Measurements from ENCODE around the gene NUDT3. TPM values are rescaled to one million over a fixed set of nuclear protein-coding genes. Genes with fewer than 3 reads are reported as not detected.

Gene NUDT3
- total RNA-seq, 1 experiment from 2014 or later: 25.2 TPM

DNA sequence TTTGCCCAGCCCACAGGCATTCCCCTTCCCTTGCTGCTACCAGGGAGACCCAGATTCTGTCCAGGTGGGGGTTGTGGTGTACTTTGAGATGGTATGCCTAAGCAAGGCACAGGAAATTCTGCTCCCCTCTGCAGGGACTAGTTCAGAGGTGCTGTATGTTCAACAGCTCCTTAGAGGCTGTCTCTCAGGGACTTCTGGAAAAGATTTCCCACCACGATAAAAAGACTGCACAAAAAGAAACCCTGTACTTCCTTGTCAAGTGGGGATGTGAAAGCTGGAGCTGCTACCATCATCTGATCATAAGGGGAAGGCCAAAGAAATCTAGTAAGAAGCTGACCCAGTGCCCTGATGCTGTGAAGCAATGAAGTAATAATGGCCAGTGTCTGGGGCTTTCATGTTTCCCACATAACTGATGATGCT is 92.1 kb downstream of the NUDT3 start:
- H3K4me1 ChIP-seq (ENCODE audit: control insufficient read depth in 1 of 2, insufficient read depth in 2 of 2, low read length in 2 of 2): peaks cover 0 to 3% of the 10 kb centered on the region in 2 experiments; a peak in 2 of 4 replicates
- no peak overlapping the region for H2AFZ ChIP-seq (ENCODE audit: low read depth, low read length, poor library complexity, severe bottlenecking)
- no peak for TF ChIP-seq POLR2A (IDR thresholded peaks at IDR 0.05; ENCODE audit: borderline replicate concordance, extremely low read depth, insufficient read depth, insufficient read length)
- no peak for TF ChIP-seq ELF1 (IDR thresholded peaks at IDR 0.05; ENCODE audit: borderline replicate concordance, low read depth)
- TF ChIP-seq, protein P1, sequence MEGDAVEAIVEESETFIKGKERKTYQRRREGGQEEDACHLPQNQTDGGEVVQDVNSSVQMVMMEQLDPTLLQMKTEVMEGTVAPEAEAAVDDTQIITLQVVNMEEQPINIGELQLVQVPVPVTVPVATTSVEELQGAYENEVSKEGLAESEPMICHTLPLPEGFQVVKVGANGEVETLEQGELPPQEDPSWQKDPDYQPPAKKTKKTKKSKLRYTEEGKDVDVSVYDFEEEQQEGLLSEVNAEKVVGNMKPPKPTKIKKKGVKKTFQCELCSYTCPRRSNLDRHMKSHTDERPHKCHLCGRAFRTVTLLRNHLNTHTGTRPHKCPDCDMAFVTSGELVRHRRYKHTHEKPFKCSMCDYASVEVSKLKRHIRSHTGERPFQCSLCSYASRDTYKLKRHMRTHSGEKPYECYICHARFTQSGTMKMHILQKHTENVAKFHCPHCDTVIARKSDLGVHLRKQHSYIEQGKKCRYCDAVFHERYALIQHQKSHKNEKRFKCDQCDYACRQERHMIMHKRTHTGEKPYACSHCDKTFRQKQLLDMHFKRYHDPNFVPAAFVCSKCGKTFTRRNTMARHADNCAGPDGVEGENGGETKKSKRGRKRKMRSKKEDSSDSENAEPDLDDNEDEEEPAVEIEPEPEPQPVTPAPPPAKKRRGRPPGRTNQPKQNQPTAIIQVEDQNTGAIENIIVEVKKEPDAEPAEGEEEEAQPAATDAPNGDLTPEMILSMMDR (IDR thresholded peaks at IDR 0.05 in 2 of 3, conservative IDR thresholded peaks at IDR 0.05 in 1 of 3; ENCODE audit: borderline replicate concordance in 1 of 3, insufficient read depth in 1 of 3, low read depth in 2 of 3, low read length in 2 of 3): no peak
- TF ChIP-seq CEBPB (IDR thresholded peaks at IDR 0.05; ENCODE audit: low read depth): no peak
- no peak for TF ChIP-seq ATF3 (IDR thresholded peaks at IDR 0.05)
- no peak for TF ChIP-seq EGR1 (IDR thresholded peaks at IDR 0.05; ENCODE audit: low read depth)
- no peak for TF ChIP-seq EZH2 (IDR thresholded peaks at IDR 0.05)
- TF ChIP-seq TCF7L2 (IDR thresholded peaks at IDR 0.05; ENCODE audit: borderline replicate concordance, extremely low read depth, insufficient read depth, insufficient read length): no peak
- no peak for TF ChIP-seq EZH2phosphoT487 (IDR thresholded peaks at IDR 0.05; ENCODE audit: borderline replicate concordance)
- no peak for TF ChIP-seq SIN3A (IDR thresholded peaks at IDR 0.05; ENCODE audit: low read depth)
- TF ChIP-seq YY1 (IDR thresholded peaks at IDR 0.05; ENCODE audit: extremely low read depth, insufficient replicate concordance, low read depth, low read length): no peak
- TF ChIP-seq, protein P2, sequence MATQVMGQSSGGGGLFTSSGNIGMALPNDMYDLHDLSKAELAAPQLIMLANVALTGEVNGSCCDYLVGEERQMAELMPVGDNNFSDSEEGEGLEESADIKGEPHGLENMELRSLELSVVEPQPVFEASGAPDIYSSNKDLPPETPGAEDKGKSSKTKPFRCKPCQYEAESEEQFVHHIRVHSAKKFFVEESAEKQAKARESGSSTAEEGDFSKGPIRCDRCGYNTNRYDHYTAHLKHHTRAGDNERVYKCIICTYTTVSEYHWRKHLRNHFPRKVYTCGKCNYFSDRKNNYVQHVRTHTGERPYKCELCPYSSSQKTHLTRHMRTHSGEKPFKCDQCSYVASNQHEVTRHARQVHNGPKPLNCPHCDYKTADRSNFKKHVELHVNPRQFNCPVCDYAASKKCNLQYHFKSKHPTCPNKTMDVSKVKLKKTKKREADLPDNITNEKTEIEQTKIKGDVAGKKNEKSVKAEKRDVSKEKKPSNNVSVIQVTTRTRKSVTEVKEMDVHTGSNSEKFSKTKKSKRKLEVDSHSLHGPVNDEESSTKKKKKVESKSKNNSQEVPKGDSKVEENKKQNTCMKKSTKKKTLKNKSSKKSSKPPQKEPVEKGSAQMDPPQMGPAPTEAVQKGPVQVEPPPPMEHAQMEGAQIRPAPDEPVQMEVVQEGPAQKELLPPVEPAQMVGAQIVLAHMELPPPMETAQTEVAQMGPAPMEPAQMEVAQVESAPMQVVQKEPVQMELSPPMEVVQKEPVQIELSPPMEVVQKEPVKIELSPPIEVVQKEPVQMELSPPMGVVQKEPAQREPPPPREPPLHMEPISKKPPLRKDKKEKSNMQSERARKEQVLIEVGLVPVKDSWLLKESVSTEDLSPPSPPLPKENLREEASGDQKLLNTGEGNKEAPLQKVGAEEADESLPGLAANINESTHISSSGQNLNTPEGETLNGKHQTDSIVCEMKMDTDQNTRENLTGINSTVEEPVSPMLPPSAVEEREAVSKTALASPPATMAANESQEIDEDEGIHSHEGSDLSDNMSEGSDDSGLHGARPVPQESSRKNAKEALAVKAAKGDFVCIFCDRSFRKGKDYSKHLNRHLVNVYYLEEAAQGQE (IDR thresholded peaks at IDR 0.05; ENCODE audit: low read depth): no peak
- TF ChIP-seq ZNF274 (IDR thresholded peaks at IDR 0.05; ENCODE audit: low read depth, low read length): no peak
- no peak for TF ChIP-seq POLR2AphosphoS5 (IDR thresholded peaks at IDR 0.05; ENCODE audit: low read depth, low read length)
- TF ChIP-seq ZFX (IDR thresholded peaks at IDR 0.05): no peak
- TF ChIP-seq, protein P3, sequence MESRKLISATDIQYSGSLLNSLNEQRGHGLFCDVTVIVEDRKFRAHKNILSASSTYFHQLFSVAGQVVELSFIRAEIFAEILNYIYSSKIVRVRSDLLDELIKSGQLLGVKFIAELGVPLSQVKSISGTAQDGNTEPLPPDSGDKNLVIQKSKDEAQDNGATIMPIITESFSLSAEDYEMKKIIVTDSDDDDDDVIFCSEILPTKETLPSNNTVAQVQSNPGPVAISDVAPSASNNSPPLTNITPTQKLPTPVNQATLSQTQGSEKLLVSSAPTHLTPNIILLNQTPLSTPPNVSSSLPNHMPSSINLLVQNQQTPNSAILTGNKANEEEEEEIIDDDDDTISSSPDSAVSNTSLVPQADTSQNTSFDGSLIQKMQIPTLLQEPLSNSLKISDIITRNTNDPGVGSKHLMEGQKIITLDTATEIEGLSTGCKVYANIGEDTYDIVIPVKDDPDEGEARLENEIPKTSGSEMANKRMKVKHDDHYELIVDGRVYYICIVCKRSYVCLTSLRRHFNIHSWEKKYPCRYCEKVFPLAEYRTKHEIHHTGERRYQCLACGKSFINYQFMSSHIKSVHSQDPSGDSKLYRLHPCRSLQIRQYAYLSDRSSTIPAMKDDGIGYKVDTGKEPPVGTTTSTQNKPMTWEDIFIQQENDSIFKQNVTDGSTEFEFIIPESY (IDR thresholded peaks at IDR 0.05; ENCODE audit: extremely low read depth, insufficient replicate concordance, low read length): no peak
- TF ChIP-seq JUND (IDR thresholded peaks at IDR 0.05): no peak
- no peak for TF ChIP-seq SP1 (IDR thresholded peaks at IDR 0.05; ENCODE audit: low read depth)
- no peak for TF ChIP-seq MAX (IDR thresholded peaks at IDR 0.05)
- no peak for TF ChIP-seq CBX3 (IDR thresholded peaks at IDR 0.05; ENCODE audit: low read depth)
- H3K4me2 ChIP-seq (ENCODE audit: low read length): no peak overlapping the region
- POLR2A ChIA-PET: no interaction called here
- no peaks in the 10 kb centered on the region for H3K36me3 ChIP-seq (ENCODE audit: control insufficient read depth in 1 of 2, insufficient read depth in 2 of 2, low read length in 2 of 2)
- CTCF ChIA-PET: no interaction called here
- H4K20me1 ChIP-seq (ENCODE audit: insufficient read depth): no peaks in the 10 kb centered on the region
- peaks cover 21% of the 10 kb centered on the region for H3K79me2 ChIP-seq (ENCODE audit: insufficient read depth, low read length)
- no peak overlapping the region for H3K9ac ChIP-seq (ENCODE audit: low read length)
- H3K9me2 ChIP-seq (ENCODE audit: insufficient read depth): no peaks in the 10 kb centered on the region
- no peaks in the 10 kb centered on the region for H3K9me3 ChIP-seq (ENCODE audit: control insufficient read depth in 1 of 2, insufficient read depth in 1 of 2, low read depth in 1 of 2, low read length in 2 of 2)
- ATAC-seq: no peak
- RAD21 ChIA-PET (ENCODE audit: low non-redundant PET in 1 of 2, low total read pairs in 2 of 2, uncharacterized antibody in 2 of 2, unreplicated experiment in 2 of 2): no interaction called here
- no peaks in the 10 kb centered on the region for H3K27me3 ChIP-seq (ENCODE audit: insufficient read depth, low read length)
- no peak overlapping the region for H3K27ac ChIP-seq (ENCODE audit: low read depth, low read length)
- H3K4me3 ChIP-seq (replicated peaks in 1 of 2; ENCODE audit: low read depth in 1 of 2, low read length in 2 of 2): no peak overlapping the region
- DNase-seq (ENCODE audit: low read depth, low spot score): no peak
- intact Hi-C loops (cut with micrococcal nuclease): no loop called here
- BruUV-seq (replicated peaks): no TSS peak

Measured in HCT116 (cell line).